AG09319 (cell line): ENCODE measurements around the gene LARP4B.

Source experiments
- DNase-seq: peaks from one replicate; pipeline ENCODE4 v3.0.0-alpha.2; 2010; ENCODE audit warnings: low read depth; ENCODE audit errors: extremely low read depth
- CTCF ChIP-seq: IDR thresholded peaks from 2 replicates; pipeline ENCODE4 v1.5.1; 2011; ENCODE audit warnings: low read depth, mild to moderate bottlenecking, inconsistent platforms, low read length, moderate library complexity

LARP4B gene

GRCh38 chr10:834493-834892 lies 97.0 kb downstream of the LARP4B start:
- TF ChIP-seq CTCF: no peak
- DNase-seq: no peak

DNA sequence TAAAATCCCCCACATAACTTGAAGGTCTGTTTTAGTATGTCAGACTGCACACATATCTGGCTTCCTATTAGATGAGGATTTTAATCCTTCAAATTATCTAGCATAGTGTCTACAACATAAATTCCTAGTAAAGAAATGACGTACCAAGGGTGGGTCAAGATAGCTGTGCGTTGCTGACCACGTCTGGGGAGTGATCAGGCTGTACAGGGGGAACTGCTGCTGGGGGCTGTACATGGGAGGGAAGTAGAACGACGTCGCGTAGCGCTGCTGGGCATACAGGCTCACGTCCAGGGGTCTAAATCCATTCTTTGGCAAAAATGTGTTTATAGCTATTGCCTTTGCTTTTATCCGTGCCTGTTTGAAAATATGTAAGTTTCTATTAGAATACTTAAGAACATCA lies 102.3 kb downstream of the LARP4B start:
- TF ChIP-seq CTCF: no peak
- DNase-seq: no peak

DNA sequence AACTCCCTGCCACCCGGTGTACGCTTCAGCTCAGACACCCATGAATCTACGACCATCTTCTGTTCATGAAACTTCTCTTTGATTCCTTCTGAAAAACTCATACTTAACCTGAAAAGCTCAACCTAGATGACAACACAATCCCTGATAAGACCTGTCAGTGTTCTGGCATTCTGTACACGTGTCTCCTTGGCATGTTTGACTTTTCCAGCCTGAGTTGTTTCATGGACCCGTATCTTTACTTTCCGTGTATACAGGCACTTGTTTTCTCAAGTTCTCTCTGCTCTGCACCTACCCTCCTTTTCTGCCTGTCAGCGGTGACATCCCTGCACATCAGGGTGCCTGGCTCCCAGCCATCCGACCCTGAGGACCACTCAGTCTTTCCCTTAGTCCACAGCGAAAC lies 103.3 kb downstream of the LARP4B start:
- no peak for DNase-seq
- no peak for TF ChIP-seq CTCF

- TF ChIP-seq CTCF: no peak
Measured at GRCh38 chr10:824946-825345, 106.6 kb downstream of the LARP4B start.

DNA sequence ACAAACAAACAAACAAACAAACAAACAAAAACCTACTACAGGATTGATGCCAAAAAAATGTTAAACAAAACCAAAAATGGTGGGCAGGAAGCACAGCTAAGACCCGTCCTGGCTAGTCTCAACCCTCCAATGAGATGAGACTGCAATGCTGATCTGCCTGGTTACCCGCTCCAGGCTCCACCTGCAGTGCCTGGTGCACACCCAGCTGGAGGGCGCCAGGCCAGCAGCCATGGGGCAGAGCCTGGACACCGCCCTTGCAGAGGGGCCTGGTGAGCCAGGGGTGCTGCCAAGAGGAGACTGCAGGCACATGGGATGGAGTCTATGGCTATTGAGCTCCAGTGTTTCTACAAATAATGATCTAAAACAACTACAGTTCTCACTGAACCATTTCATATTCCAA lies 107.0 kb downstream of the LARP4B start:
- DNase-seq: no peak
- no peak for TF ChIP-seq CTCF

More at GRCh38 chr10:824946-825345, 106.6 kb downstream of the LARP4B start:
- DNase-seq: no peak

- no peak for TF ChIP-seq CTCF
- no peak for DNase-seq
Measured at GRCh38 chr10:822661-823367, 108.7 kb downstream of the LARP4B start.

DNA sequence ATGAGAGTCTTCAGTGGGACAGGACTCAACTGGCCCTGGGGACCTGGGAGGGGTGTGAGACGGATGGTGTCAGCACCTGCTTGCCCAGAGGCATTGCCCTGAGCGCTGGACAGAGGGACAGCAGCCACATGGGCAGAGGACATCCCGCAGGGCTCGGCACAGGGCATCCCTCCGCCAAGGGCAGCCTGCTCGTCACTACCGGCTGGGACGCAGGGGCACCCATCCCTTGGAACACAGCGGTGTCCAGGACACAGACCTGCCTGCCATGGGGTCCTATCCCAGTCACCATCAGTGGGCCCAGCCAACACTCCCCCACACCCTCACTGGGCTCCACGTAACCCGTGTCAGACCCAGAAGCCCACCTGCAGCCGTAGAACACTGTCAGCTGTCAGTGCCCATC lies 109.3 kb downstream of the LARP4B start:
- TF ChIP-seq CTCF: no peak
- DNase-seq: no peak
